ENCODE data around the gene PIEZO1.

- TF ChIP-seq CTCF (IDR thresholded peaks at IDR 0.05), result no peak
- TF ChIP-seq POLR2A (IDR thresholded peaks at IDR 0.05), result no peak
Measured at GRCh38 chr16:88724855-88725555, 60.0 kb downstream of the PIEZO1 start.

All from lower leg skin (tissue), 3 donors.